ENCODE results near the gene PIRT. TPM values are rescaled to one million over a fixed set of nuclear protein-coding genes. Genes with fewer than 3 reads are reported as not detected.

PIRT gene
- total and polyA plus RNA-seq, 2 of the 8 experiments (the other 6 are each of a cell fraction or from before 2014, with no cell fraction given), result 0.03 TPM; not detected in 1

DNA sequence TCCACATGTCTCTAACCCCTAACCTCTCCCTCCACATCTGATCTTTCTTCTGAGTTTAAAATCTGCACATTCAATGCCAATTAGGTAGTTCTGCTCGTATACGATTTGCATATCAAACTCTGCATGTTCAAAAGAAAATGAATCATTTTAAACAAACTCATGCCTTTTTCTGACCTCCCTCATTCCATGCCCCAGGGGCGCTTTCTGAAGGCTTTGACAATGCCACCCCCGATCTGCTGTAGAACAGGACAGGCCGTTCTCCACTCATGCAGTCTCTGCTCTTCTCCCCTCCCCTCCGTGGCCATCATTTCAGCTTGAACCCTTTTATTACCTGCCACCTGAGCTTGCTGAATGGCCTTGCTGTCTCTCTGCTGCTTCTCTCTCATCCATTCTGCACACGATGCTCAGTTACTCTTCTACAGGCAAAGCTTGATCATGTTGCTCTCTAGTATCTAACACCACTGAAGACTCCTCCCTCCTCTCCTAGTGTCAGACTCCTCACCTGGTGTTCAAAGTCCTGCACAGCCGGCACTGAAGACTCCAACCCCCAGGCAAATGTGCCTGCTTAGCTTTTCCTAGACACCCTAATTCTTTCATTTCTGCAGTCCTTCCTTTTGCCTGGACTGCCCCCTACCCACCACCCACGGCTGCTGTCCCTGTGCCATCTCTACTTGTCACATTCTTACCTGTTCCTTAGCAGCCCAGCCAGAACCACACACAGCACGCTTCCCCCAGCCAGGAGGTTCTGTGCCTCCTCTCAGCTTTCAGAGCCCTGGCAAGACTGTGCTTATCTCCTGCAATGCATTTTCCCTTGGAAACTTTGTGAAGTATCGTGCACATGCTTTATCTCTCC is 40.2 kb downstream of the PIRT start (continued):
- TF ChIP-seq RXRA (IDR thresholded peaks at IDR 0.05; ENCODE audit: insufficient read depth, low read depth, low read length) (no peak), JUN (IDR thresholded peaks at IDR 0.05; ENCODE audit: low read depth, low read length) (no peak)

Data from H1 (cell line).